SKM-1 treated with dmso at 0.1 percent for 144 hours (cell line): ENCODE measurements around the gene UBE2N.
"Not testable (repeated sequence)": the region's sequence is repeated elsewhere in the genome, so short reads cannot be mapped to it uniquely, and the experiment has no call there.

Experiments
- DNase-seq: peaks from one replicate; lab custom pipeline; 2025; ENCODE audit not compliant: unreplicated experiment; lab: John Stamatoyannopoulos, UW

Gene UBE2N

GRCh38 chr12:93381976-93382437, 59.7 kb downstream of the UBE2N start:
- DNase-seq, result not testable (repeated sequence)

GRCh38 chr12:93381161-93381975, 60.4 kb downstream of the UBE2N start:
- DNase-seq, result no peak

DNA sequence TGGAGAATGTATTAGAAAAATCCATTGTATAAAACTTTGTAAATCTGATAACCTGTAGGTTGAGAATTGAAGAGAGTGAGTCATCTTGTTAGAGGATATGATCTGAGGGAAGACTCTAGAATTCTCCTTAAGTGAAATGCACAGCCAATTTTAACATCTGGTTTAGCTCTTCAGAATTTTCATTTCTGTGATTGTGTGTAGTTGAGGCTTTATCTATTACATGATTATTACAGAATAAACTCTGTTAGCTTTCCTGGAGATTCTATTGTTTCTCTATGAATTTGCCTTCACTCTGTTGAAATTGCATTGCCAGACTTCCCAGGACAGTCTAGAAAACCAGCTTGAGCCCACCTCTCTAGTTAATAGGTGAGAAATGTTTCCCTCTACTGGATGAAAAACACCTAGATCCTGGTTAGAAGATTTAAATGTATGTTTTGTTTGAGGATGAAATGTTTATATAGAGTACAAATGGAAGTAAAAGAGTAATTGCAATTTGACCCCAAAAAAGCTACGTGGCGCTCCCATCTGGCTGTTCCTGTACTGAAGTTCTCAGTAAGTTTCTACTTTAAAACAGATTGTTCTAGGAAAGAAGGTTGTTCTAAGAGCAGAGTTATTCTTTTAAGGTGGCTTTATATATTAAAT, 61.1 kb downstream of the UBE2N start:
- no peak for DNase-seq

- no peak for DNase-seq
Measured at GRCh38 chr12:93379981-93380361, 61.8 kb downstream of the UBE2N start.

DNA sequence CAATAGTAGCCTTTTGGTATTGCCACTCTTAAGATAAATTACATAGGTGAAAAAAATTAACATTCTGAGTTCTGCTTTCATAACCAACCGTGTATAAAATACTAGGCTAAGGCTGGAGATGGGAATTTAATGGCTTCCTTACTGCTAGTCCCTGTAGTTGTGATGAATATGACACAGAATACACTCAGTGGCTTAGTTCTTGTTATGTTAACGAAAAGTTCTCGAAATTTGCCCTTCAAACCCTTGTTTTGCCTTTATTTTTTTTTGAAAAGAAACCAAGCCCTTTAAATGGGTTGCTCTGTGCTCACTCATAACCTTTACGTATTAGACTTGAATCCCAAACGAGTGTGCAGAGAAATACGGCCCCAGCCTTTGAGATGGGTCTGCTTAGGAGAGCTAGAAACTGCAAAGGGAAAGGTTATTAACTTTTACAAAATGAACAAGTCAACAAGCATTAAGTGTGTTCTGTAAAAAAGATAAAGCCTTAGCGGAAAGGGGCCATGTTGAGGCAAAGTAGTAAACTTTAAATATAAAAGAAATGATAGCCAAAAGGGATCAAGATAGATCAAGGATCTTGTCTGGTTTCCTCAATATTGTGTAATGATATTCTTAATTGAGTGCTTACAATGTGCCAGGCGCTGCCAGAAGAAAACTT, 62.3 kb downstream of the UBE2N start:
- DNase-seq, result no peak

GRCh38 chr12:93378998-93379325, 62.8 kb downstream of the UBE2N start:
- DNase-seq, result no peak

DNA sequence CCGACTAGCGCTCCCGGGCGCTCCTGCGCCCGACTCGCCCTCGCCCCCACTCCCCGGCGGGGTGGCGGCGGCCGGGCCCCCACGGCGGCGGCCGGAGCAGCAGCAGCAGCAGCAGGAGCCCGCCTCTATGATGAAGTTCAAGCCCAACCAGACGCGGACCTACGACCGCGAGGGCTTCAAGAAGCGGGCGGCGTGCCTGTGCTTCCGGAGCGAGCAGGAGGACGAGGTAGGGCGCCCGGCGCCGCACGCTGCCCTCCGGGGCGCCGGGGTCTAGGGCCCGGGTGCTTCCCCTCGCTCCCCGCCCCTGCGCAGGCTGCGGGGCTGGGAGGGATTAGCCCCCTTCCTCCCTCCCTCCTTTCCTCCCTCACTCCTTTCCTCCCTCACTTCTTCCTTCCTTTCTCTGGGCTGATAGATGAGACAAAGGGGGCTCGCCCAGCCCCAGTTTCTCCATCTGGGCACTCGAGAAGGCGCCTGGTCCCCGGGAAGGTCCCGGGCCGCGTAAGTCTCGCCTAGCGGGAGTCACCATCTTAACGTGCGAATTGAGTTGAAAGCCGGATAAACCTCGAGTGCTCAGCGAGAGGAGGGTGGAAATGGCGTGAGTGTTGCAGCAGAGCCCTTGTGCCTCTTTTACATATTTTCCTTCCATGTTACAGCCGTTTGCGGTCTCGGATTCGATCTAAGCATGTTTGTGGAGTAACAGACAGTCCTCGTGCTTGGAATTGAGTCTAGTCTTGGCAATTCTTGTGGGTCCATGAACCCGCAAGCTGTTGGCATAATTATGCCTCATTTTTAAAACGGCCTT, 63.4 kb downstream of the UBE2N start:
- DNase-seq, result not testable (repeated sequence)

DNA sequence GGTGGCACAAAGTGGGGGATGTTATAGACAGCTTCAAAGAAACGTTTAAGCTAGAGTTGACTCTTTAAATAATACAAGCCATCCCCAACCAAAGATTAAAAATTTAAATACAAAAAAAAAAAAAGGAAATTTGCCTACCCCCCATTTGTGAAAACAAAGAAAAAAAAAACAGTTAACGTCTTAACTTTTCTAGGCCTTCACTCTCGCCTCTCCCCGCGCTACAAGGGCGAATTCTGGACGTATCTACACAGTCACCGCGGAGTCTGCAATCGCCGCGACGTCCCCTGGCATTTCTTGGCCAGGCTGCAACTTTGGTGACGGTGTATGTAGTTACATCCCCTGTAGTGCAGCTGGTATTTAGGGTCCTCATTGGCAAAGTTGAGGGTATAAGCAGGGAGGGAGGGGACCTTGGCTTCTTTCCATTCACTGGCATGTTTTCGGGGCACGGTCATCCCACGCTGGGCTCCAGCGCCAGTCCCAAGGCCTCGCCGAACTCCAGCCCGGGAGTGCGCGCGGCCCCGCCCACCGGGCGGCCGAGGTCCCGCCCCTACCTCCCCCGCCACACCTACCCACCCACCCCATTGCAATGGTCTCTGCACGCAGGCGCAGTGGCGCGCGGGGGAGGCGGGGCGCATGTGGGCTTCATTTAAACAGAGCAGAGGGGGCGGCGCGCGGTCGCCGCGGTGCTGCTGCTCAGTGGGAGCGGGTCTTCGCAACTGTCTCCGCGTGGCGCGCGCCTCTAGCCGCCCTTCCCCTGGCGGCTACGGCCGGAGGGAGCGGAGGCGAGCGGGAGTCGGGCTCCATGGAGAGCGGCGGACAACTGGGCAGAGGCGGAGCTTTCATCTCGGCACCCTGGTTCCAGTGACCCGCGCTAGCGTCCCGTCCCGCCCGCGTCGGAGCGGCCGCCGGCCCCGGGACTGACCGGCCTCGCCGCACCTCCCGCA, 64.2 kb downstream of the UBE2N start, which contains the start of gene NUDT4:
Gene NUDT4, plus strand, starts transcription at position 674 of the 944 bp plus-strand sequence. CDS start 398 bp downstream, outside the sequence.
- DNase-seq, result peak; percentile 27

DNA sequence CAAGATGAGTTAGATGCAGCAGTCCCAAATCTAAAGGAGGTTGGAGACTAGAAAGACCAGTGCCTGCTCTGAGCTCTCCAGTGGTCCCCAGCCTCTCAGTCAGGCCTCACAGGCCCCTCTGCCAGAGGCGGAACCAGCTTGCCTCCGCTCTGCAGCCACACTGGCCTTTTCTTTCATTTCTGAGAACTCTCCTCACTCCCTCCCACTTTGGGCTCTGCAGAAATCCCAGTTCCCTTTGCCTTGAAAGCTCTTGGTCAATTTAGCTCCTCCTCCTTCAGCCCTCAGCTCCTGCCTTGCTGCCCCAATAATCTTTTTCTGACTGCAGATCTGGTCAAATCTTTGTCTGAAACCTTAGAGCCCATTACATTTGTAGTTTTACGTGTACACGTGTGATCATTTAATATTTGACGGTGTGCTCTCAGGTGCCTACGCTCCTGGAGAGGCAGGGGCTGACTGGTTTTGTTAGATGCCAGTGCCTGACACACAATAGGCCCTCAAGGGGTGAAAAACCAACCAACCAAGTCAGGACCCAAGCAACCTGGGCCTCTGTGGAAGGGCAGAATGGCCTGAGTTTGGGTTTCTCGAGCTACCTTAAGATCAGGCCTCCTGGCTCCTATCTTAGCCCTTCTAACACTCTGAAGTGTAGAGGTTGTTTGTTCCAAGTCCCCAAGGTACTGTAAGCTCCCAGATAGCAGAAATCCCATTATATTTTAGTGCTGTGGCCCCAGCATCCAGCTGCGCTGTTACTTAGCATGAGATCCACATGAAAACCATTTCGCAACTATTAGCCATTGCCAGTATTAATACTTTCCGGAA, 65.1 kb downstream of the UBE2N start:
- DNase-seq, result no peak

GRCh38 chr12:93375906-93376305, 65.8 kb downstream of the UBE2N start:
- DNase-seq, result no peak

- no peak for DNase-seq
Measured at GRCh38 chr12:93373961-93374656, 67.6 kb downstream of the UBE2N start.

DNA sequence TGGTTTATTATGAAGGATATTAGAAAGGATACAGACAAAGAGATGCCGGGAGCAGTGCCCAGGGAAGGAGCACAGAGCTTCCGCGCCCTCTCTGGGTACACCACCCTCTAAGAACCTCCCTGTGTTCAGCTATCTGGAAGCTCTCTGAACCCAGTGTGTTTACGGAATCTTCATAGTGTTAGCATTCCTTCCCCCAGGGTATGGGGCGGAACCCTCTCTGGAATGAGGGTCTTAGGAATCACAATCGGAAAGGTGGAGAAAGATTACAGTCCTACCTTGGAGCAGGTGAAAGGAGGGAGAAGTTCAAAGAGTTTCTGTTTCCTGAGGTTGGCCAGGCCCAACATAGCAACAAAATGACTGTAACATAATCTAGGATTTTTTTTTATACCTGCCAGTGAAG, 70.8 kb downstream of the UBE2N start:
- DNase-seq, result no peak

- no peak for DNase-seq
Measured at GRCh38 chr12:93369505-93369904, 72.2 kb downstream of the UBE2N start.

- no peak for DNase-seq
Measured at GRCh38 chr12:93368766-93369165, 73.0 kb downstream of the UBE2N start.

DNA sequence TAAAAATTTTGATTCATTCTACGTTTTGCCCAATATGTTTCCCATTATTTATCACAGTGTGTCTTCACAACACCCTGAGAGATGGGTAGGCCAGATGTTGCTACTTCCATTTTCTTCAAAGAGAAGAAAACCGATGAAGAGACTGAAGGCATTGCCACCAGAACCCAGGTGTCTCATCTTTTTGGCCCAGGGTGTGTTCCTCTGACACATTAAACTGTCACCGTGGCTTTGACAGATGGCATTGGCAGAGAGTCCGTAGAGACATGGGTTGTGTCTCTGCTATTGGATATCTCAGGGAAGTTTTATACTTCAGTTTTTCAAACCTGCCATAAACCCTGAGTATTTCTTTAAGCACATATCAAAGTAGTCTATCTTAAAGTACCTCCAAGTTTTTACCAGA, 75.3 kb downstream of the UBE2N start:
- DNase-seq, result no peak

DNA sequence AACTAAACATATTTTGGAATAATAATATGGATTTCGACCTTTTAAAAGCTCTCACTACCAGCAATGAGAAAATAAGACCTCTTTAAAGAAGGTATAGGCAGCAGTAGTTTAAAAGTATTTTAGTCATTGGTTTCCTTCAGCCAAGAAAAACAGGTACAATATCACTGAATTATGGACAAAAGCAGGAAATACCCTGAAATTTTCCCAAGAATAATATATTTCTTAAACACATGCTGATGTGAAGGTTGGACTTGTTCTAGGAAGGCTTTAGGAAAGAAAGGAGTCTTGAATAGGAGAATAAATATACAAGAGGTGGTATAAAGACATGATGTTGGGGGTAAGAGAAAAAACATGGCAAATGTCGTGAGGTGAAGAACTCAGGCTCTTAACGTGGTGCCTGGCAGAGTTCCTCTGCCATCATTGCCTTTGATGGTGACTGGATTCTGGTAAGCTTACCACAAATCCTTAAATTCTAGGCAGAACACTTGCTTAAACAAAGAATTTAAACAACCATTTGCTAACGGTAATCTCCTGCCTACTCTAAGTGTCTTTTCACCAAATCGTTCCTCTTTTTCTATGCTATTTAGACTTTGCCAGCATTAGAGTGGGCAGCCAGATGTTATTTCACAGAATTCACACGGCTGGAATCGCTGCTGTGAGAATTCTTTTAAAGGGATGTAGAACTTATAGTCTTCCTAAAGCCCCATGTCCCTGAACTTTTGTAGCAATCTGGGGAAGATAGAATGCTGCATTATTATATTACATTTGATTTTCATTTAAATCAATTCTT, 75.9 kb downstream of the UBE2N start:
- no peak for DNase-seq

- no peak for DNase-seq
Measured at GRCh38 chr12:93363841-93364297, 77.9 kb downstream of the UBE2N start.
